Activated CD8-positive, alpha-beta T cell treated with anti-CD3 and anti-CD28 coated beads for 36 hours (primary cell): Measurements from ENCODE around the gene HOXB1. TPM values are rescaled to one million over a fixed set of nuclear protein-coding genes. Genes with fewer than 3 reads are reported as not detected.
A peak's percentile ranks its signal among the peaks of the same experiment; 100 is the strongest.

Experiments
- ATAC-seq: fragments of 200-7000 bp; cut with Tn5 transposase; one replicate; pipeline ENCODE4 v1.10.0; 2021; ENCODE audit warnings: mild to moderate bottlenecking, moderate library complexity
- CTCF ChIA-PET: fragments of 350-600 bp; sonication (Branson Sonifier 250); formaldehyde crosslinking; loops from one replicate; lab custom pipeline; 2021; ENCODE audit warnings: antibody characterized with exemption; lab: Charles Lee
- POLR2A ChIA-PET: fragments of 350-600 bp; sonication (Branson Sonifier 250); formaldehyde crosslinking; loops from one replicate; lab custom pipeline; 2021; ENCODE audit warnings: antibody characterized with exemption; lab: Charles Lee
- DNase-seq: peaks from one replicate; pipeline ENCODE4 v3.0.0-alpha.2; 2020
- H3K27ac Mint-ChIP-seq: one replicate; pipeline ENCODE4 v1.8.0; 2021; ENCODE audit warnings: mild to moderate bottlenecking, mixed read lengths
- H3K27me3 Mint-ChIP-seq: one replicate; pipeline ENCODE4 v1.8.0; 2021; ENCODE audit warnings: mixed read lengths
- H3K36me3 Mint-ChIP-seq: one replicate; pipeline ENCODE4 v1.8.0; 2021; ENCODE audit warnings: low read depth, mixed read lengths
- H3K4me1 Mint-ChIP-seq: one replicate; pipeline ENCODE4 v1.8.0; 2021; ENCODE audit warnings: low read depth, mixed read lengths
- H3K4me3 Mint-ChIP-seq: one replicate; pipeline ENCODE4 v1.8.0; 2021; ENCODE audit warnings: mild to moderate bottlenecking, moderate library complexity, mixed read lengths
- H3K9me3 Mint-ChIP-seq: one replicate; pipeline ENCODE4 v1.8.0; 2021; ENCODE audit warnings: mixed read lengths
- intact Hi-C: fragments of 100-400 bp; cut with micrococcal nuclease; formaldehyde crosslinking; loops from one replicate; pipeline ENCODE4 v1.10.0; 2022
- total RNA-seq, 2 experiments: library from RNA; stranded (reverse); gene quantifications; one replicate each; pipeline ENCODE4 v1.2.3, GENCODE V29; 2021
- TF ChIP-seq, protein P1 (sequence below): fragments of 200-600 bp; IDR thresholded peaks from one replicate; pipeline ENCODE4 v1.8.0; 2022; ENCODE audit warnings: antibody characterized with exemption, mild to moderate bottlenecking

HOXB1 gene
- total RNA-seq, 2 experiments from 2014 or later = not detected

DNA sequence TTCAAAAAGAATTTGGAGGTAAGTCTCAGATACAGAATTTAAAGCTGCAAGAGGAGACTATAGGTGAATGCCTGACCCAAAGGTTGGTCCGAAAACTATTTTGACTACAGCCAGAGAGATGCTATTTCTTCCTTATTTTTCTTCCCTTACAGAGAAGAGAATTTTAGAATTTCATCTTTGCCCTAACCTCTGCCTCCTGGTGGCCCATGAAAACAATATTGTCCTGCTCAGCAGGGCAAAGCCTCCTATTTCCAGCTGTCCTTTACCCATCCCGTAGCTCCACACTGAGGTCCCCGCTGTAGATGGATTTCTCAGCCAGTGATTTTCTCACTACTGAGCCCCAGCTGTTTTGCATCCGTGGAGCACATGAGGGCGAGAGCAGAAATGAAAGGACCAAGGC, 24.6 kb downstream of the HOXB1 start:
- no peak overlapping the region for H3K27ac Mint-ChIP-seq
- no peaks in the 10 kb centered on the region for H3K36me3 Mint-ChIP-seq

DNA sequence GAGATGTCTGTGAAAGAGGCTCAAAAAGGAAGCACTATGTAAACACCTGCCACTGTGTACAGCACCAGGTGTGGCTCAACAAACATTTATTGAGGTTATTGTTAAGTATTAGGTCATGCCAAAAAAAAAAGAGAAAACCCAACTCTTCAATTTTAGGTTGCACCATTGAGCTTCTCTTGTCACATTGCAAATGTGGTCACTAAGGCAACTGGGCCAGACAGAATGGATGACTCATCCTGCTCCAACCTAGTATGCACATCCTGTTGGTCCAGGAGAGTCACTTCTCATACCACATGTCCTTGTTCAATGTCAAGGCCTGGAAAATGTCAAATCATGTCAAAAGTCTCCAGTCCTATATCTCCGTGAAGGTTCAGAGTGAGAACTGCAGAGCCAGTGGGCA, 25.0 kb downstream of the HOXB1 start:
- CTCF ChIA-PET = interaction anchor here (0.5 to 2.2 kb wide), 5 partner anchors 14 to 98 kb away, joined by 3 to 9 read pairs (median 3); no protein-coding TSS in a partner anchor
- intact Hi-C loops = no loop called here
- no peak overlapping the region for H3K4me3 Mint-ChIP-seq
- POLR2A ChIA-PET = interaction anchor here (0.6 kb wide), 1 partner anchor 143 kb away, joined by 3 read pairs; no protein-coding TSS in a partner anchor
- H3K36me3 Mint-ChIP-seq = no peaks in the 10 kb centered on the region
- no peaks in the 10 kb centered on the region for H3K9me3 Mint-ChIP-seq
- H3K4me1 Mint-ChIP-seq = peaks cover 20% of the 10 kb centered on the region
- ATAC-seq = peak; percentile 97
- peak; percentile 71 for DNase-seq
- TF ChIP-seq, protein P1, sequence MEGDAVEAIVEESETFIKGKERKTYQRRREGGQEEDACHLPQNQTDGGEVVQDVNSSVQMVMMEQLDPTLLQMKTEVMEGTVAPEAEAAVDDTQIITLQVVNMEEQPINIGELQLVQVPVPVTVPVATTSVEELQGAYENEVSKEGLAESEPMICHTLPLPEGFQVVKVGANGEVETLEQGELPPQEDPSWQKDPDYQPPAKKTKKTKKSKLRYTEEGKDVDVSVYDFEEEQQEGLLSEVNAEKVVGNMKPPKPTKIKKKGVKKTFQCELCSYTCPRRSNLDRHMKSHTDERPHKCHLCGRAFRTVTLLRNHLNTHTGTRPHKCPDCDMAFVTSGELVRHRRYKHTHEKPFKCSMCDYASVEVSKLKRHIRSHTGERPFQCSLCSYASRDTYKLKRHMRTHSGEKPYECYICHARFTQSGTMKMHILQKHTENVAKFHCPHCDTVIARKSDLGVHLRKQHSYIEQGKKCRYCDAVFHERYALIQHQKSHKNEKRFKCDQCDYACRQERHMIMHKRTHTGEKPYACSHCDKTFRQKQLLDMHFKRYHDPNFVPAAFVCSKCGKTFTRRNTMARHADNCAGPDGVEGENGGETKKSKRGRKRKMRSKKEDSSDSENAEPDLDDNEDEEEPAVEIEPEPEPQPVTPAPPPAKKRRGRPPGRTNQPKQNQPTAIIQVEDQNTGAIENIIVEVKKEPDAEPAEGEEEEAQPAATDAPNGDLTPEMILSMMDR = no peak
- H3K27ac Mint-ChIP-seq = no peak overlapping the region
- no peaks in the 10 kb centered on the region for H3K27me3 Mint-ChIP-seq

More for the DNA sequence above, 24.6 kb downstream of the HOXB1 start:
- DNase-seq (no peak), ATAC-seq (no peak)
- H3K27me3 Mint-ChIP-seq = no peaks in the 10 kb centered on the region
- TF ChIP-seq, protein P1 = no peak
- H3K4me3 Mint-ChIP-seq = no peak overlapping the region
- no peaks in the 10 kb centered on the region for H3K9me3 Mint-ChIP-seq
- peaks cover 23% of the 10 kb centered on the region for H3K4me1 Mint-ChIP-seq
- ChIA-PET POLR2A (interaction anchor here (0.6 kb wide), 1 partner anchor 144 kb away, joined by 3 read pairs; no protein-coding TSS in a partner anchor), CTCF (interaction anchor here (0.9 to 2.2 kb wide), 3 partner anchors 14 to 98 kb away, joined by 3 to 9 read pairs (median 3); no protein-coding TSS in a partner anchor)
- intact Hi-C loops = no loop called here

DNA sequence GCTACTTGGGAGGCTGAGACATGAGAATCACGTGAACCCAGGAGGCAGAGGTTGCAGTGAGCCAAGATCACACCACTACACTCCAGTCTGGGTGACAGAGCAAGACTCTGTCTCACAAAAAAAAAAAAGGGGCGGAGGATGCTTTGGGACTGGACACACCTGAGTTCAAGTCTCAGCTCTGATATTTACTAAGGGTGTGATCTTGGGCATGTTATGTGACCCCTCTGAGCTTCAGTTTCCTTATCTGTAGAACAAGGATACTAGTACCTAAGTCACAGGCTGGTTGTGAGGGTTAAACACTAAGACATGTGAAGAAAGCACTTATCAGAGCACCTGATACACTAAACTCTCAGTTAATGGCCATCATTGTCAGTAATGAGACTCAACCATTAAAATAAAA, 25.9 kb downstream of the HOXB1 start:
- Mint-ChIP-seq H3K4me3 (no peak overlapping the region), H3K36me3 (no peaks in the 10 kb centered on the region), H3K27ac (no peak overlapping the region), H3K4me1 (peaks cover 14% of the 10 kb centered on the region), H3K27me3 (no peaks in the 10 kb centered on the region), H3K9me3 (no peaks in the 10 kb centered on the region)
- TF ChIP-seq, protein P1 = no peak
- intact Hi-C loops = loop anchor here (5.0 kb wide), 1 partner anchor 37 kb away; no protein-coding TSS in a partner anchor
- ATAC-seq (no peak), DNase-seq (no peak)
- CTCF ChIA-PET = interaction anchor here (1.3 to 2.2 kb wide), 3 partner anchors 13 to 88 kb away, joined by 3 to 9 read pairs (median 5); partner anchors contain the start of gene HOXB5
- POLR2A ChIA-PET = no interaction called here

DNA sequence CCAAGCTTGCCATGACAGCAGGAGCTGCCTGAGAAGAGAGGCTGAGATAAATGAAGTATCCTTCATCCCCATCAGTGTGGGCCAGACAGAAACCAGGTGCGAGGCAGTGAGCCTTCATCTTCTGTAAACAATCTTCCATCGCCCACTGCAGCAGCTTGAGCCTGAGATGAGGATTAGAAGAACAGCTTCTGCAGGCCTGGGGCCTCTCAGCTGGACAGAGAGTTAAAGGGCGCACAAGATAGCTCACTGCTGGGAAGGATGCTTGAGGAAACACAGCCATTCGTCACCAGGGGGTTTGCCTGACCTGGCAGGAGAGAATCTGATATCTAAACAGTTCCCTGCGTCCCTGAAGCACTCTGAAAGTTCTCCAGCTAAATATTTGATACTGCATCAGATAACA, 27.1 kb downstream of the HOXB1 start:
- intact Hi-C loops = loop anchor here (5.0 kb wide), 1 partner anchor 39 kb away; no protein-coding TSS in a partner anchor
- POLR2A ChIA-PET = interaction anchor here (0.6 kb wide), 2 partner anchors 46 to 84 kb away, joined by 3 to 4 read pairs; no protein-coding TSS in a partner anchor
- Mint-ChIP-seq H3K9me3 (no peaks in the 10 kb centered on the region), H3K4me3 (no peak overlapping the region), H3K27me3 (no peaks in the 10 kb centered on the region), H3K36me3 (no peaks in the 10 kb centered on the region), H3K4me1 (peaks cover 14% of the 10 kb centered on the region), H3K27ac (no peak overlapping the region)
- CTCF ChIA-PET = interaction anchor here (2.0 to 3.6 kb wide), 2 partner anchors 12 to 89 kb away, joined by 5 to 19 read pairs; partner anchors contain the start of gene HOXB5
- ATAC-seq (no peak), DNase-seq (no peak)
- TF ChIP-seq, protein P1 = no peak

DNA sequence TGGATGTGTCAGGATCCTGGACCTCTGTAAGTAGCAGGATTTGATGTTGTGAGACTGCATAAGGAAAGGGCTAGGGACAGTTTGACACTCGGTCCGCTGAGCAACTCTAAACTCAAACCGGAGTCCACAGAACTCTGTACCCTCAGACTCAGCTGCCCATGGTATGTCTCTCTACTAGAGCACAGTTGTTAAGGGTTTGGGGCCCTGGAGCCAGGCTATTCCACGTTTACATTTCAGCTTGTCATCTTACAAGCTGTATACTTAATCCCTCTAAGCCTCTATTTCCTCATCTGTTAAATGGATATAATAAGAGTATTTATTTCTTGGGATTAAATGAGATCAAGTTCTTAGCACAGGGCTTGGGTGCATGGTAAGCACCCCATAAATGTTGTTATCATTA, 27.9 kb downstream of the HOXB1 start:
- TF ChIP-seq, protein P1 = no peak
- H3K4me3 Mint-ChIP-seq = no peak overlapping the region
- DNase-seq = no peak
- no peak overlapping the region for H3K27ac Mint-ChIP-seq
- ChIA-PET CTCF (interaction anchor here (1.0 to 3.6 kb wide), 2 partner anchors 11 to 90 kb away, joined by 3 to 19 read pairs; partner anchors contain the start of gene HOXB5), POLR2A (no interaction called here)
- intact Hi-C loops = loop anchor here (5.0 kb wide), 1 partner anchor 39 kb away; no protein-coding TSS in a partner anchor
- peaks cover 14% of the 10 kb centered on the region for H3K4me1 Mint-ChIP-seq
- no peaks in the 10 kb centered on the region for H3K9me3 Mint-ChIP-seq
- peaks cover 1% of the 10 kb centered on the region for H3K27me3 Mint-ChIP-seq
- H3K36me3 Mint-ChIP-seq = no peaks in the 10 kb centered on the region
- ATAC-seq = no peak
